ENCODE results near the gene CERT1. TPM values are rescaled to one million over a fixed set of nuclear protein-coding genes. Genes with fewer than 3 reads are reported as not detected.

Gene CERT1
- total and polyA plus RNA-seq, 2 donors (not counting 1 experiment from before 2014, with no cell fraction given): 18.0 to 36.0 TPM

DNA sequence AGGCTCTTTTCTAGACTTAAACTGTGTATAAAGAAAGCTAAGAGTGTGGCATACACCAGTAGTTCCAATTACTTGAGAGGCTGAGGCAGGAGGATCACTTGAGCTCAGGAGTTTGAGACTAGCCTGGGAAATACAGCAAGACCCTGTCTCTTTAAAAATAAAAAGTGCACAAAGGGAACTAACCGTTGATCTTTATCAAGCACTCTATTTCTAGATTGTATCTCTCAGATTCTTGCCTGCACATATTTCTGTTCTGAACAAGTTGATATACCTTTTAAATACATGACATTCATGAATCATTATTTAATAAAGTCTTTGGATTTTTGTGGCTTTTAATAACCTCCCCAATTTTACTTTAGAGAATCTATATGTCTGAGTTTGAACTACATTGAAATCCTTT is 127.2 kb downstream of the CERT1 start:
- Histone ChIP-seq H3K4me1 (ENCODE audit: control insufficient read depth, extremely low read depth, insufficient read depth, low read length) (no peaks in the 10 kb centered on the region), H3K27me3 (ENCODE audit: control insufficient read depth, insufficient read depth, low read length) (no peaks in the 10 kb centered on the region), H3K36me3 (ENCODE audit: control insufficient read depth, insufficient read depth, low read length) (peaks cover 3% of the 10 kb centered on the region), H3K9ac (ENCODE audit: insufficient read depth, low read length) (no peak overlapping the region), H4K20me1 (ENCODE audit: control insufficient read depth, extremely low read depth, insufficient read depth, low read length) (no peaks in the 10 kb centered on the region), H3K4me3 (replicated peaks in 1 of 4; ENCODE audit: control extremely low read depth in 1 of 4, insufficient read depth in 1 of 4, low read depth in 3 of 4, low read length in 4 of 4) (no peak overlapping the region), H3K4me2 (ENCODE audit: extremely low read depth, insufficient read depth, low read length) (no peak overlapping the region), H2AFZ (ENCODE audit: low read length) (no peak overlapping the region), H3K79me2 (ENCODE audit: control insufficient read depth, insufficient read depth, low read length) (no peaks in the 10 kb centered on the region), H3K27ac (ENCODE audit: insufficient read depth, low read length) (no peak overlapping the region), H3K9me3 (ENCODE audit: control insufficient read depth, insufficient read depth, low read depth, low read length) (no peaks in the 10 kb centered on the region)
- DNase-seq (ENCODE audit: low read depth in 2 of 2): no peak
- TF ChIP-seq, protein P1, sequence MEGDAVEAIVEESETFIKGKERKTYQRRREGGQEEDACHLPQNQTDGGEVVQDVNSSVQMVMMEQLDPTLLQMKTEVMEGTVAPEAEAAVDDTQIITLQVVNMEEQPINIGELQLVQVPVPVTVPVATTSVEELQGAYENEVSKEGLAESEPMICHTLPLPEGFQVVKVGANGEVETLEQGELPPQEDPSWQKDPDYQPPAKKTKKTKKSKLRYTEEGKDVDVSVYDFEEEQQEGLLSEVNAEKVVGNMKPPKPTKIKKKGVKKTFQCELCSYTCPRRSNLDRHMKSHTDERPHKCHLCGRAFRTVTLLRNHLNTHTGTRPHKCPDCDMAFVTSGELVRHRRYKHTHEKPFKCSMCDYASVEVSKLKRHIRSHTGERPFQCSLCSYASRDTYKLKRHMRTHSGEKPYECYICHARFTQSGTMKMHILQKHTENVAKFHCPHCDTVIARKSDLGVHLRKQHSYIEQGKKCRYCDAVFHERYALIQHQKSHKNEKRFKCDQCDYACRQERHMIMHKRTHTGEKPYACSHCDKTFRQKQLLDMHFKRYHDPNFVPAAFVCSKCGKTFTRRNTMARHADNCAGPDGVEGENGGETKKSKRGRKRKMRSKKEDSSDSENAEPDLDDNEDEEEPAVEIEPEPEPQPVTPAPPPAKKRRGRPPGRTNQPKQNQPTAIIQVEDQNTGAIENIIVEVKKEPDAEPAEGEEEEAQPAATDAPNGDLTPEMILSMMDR (conservative IDR thresholded peaks at IDR 0.05 in 1 of 2, IDR thresholded peaks at IDR 0.05 in 1 of 2; ENCODE audit: low read depth in 1 of 2, low read length in 2 of 2): no peak
- no peak for TF ChIP-seq EZH2 (IDR thresholded peaks at IDR 0.05; ENCODE audit: low read length, missing control alignments)

DNA sequence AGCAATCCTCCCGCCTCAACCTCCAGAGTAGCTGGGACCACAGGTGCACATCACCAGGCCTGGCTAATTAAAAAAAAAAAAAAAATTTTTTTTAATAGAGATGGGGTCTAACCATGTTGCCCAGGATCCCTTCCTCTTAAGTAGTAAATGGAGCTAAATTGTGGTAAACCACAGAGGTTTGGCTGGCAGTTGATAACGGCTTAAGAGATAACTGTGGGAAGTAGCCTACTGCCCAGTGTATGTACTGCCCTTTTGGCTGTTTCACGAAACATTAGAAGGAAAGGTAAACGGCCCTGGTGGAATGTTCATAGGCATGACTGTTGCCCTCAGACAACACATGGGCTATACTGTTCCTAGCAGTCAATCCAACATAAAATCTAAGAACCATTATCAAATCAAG is 130.0 kb downstream of the CERT1 start:
- Histone ChIP-seq H4K20me1 (ENCODE audit: control insufficient read depth, extremely low read depth, insufficient read depth, low read length) (no peaks in the 10 kb centered on the region), H3K9me3 (ENCODE audit: control insufficient read depth, insufficient read depth, low read depth, low read length) (no peaks in the 10 kb centered on the region), H3K9ac (ENCODE audit: insufficient read depth, low read length) (no peak overlapping the region), H3K79me2 (ENCODE audit: control insufficient read depth, insufficient read depth, low read length) (no peaks in the 10 kb centered on the region), H3K27me3 (ENCODE audit: control insufficient read depth, insufficient read depth, low read length) (no peaks in the 10 kb centered on the region), H3K27ac (ENCODE audit: insufficient read depth, low read length) (no peak overlapping the region), H3K36me3 (ENCODE audit: control insufficient read depth, insufficient read depth, low read length) (peaks cover 3% of the 10 kb centered on the region), H3K4me1 (ENCODE audit: control insufficient read depth, extremely low read depth, insufficient read depth, low read length) (no peaks in the 10 kb centered on the region), H3K4me2 (ENCODE audit: extremely low read depth, insufficient read depth, low read length) (no peak overlapping the region), H2AFZ (ENCODE audit: low read length) (no peak overlapping the region), H3K4me3 (replicated peaks in 1 of 4; ENCODE audit: control extremely low read depth in 1 of 4, insufficient read depth in 1 of 4, low read depth in 3 of 4, low read length in 4 of 4) (no peak overlapping the region)
- TF ChIP-seq, protein P1 (conservative IDR thresholded peaks at IDR 0.05 in 1 of 2, IDR thresholded peaks at IDR 0.05 in 1 of 2; ENCODE audit: low read depth in 1 of 2, low read length in 2 of 2): no peak
- TF ChIP-seq EZH2 (IDR thresholded peaks at IDR 0.05; ENCODE audit: low read length, missing control alignments): no peak
- DNase-seq (ENCODE audit: low read depth in 2 of 2): no peak

DNA sequence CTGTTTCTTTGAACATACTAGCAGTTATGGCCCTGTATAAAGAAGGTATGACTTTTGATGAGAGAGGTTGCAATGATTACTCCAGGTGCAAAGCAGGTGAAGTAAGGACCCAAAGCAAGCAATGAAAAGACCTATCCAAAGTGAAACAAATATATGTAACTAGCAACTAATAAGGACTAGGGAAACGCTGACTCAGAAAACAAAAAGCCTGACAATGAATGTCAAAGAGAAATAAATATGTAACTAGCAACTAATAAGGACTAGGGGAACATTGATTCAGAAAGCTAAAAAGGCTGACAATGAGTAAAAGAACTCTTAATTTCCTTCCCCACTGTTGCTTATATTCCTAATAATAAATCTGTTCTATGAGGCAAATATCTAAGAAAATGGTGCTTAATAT is 131.3 kb downstream of the CERT1 start:
- Histone ChIP-seq H3K9me3 (ENCODE audit: control insufficient read depth, insufficient read depth, low read depth, low read length) (no peaks in the 10 kb centered on the region), H3K4me1 (ENCODE audit: control insufficient read depth, extremely low read depth, insufficient read depth, low read length) (no peaks in the 10 kb centered on the region), H3K36me3 (ENCODE audit: control insufficient read depth, insufficient read depth, low read length) (peaks cover 3% of the 10 kb centered on the region), H3K9ac (ENCODE audit: insufficient read depth, low read length) (no peak overlapping the region), H3K4me2 (ENCODE audit: extremely low read depth, insufficient read depth, low read length) (no peak overlapping the region), H3K27ac (ENCODE audit: insufficient read depth, low read length) (no peak overlapping the region), H2AFZ (ENCODE audit: low read length) (no peak overlapping the region), H4K20me1 (ENCODE audit: control insufficient read depth, extremely low read depth, insufficient read depth, low read length) (no peaks in the 10 kb centered on the region), H3K27me3 (ENCODE audit: control insufficient read depth, insufficient read depth, low read length) (no peaks in the 10 kb centered on the region), H3K79me2 (ENCODE audit: control insufficient read depth, insufficient read depth, low read length) (no peaks in the 10 kb centered on the region), H3K4me3 (replicated peaks in 1 of 4; ENCODE audit: control extremely low read depth in 1 of 4, insufficient read depth in 1 of 4, low read depth in 3 of 4, low read length in 4 of 4) (no peak overlapping the region)
- TF ChIP-seq, protein P1 (conservative IDR thresholded peaks at IDR 0.05 in 1 of 2, IDR thresholded peaks at IDR 0.05 in 1 of 2; ENCODE audit: low read depth in 1 of 2, low read length in 2 of 2): no peak
- no peak for TF ChIP-seq EZH2 (IDR thresholded peaks at IDR 0.05; ENCODE audit: low read length, missing control alignments)
- no peak for DNase-seq (ENCODE audit: low read depth in 2 of 2)

All from fibroblast of lung (primary cell).